ENCODE results near the gene MAML2.

DNA sequence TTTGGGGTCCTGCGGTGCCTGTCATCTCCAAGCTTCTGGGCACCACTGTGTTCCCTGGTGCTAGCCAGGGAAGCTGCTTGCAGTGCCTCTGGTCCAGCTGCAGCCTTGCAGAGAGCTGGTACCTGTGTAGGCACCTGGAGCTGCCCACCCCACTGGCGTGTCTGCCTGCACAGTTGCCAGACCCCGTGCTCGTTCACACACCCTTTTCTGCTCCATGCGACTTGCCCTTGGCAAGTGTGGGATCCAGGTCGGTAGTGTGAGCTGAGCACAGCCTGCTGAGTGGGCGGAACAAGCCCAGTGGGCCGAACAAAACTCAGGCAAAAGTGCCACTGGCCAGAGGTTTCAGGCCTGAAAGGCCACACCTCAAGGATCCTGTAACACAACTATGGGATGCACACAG is 272.5 kb downstream of the MAML2 start:
- TF ChIP-seq GATA2 (IDR thresholded peaks at IDR 0.05; ENCODE audit: low read depth, low read length) (no peak), GATA3 (IDR thresholded peaks at IDR 0.05; ENCODE audit: low read depth, low read length) (no peak)
